ENCODE results near the gene MSI2. TPM values are rescaled to one million over a fixed set of nuclear protein-coding genes. Genes with fewer than 3 reads are reported as not detected.
A peak's percentile ranks its signal among the peaks of the same experiment; 100 is the strongest.

MSI2 gene
- total RNA-seq, 2 experiments from 2014 or later: 117 to 120 TPM

DNA sequence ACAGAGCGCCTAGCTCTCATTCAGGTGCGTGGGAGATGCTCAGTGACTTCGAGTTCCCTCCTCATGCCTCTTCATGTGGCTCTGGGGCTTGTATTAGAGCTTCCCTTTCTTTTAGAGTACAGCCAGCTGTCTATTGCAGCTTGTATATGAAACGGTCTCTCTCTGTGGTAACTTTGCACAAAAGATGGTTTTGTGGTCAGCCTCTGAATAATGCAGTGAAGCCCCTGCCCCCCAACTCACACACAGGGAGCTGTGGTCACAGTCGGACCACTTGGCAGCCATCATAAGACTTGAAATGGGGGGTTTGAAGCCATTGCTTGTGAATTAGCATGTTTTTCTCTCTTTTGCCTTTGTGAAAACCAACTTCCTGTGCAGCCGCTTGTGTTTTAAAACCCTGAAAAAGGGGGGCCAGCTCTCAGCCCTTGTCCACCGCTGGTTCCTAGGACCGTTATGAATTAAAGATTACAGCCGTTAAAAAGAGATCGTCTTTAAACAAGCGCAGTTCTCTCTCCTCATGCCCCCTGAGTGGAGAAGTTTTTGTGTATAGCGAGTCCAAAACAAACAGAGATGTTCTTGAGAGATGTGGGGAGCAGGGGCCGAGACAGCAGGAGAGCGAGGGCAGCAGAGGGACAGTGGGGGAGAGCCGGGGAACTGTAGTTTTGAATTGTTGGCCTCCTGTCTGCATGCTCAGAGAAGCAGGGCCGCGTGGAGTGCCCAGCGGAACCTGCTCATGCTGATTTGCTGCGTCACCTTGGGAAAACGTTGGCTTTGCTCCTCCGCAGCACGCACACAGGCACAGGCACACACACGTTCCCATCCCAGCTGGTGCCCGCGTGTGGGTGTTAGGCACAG, 199.0 kb downstream of the MSI2 start:
- ATAC-seq (peak; percentile 70), DNase-seq (peak; percentile 87)
- Mint-ChIP-seq H3K27ac (peak overlapping the region; percentile 96), H3K36me3 (peaks cover 16% of the 10 kb centered on the region), H3K9me3 (ENCODE audit: low read depth) (no peaks in the 10 kb centered on the region), H3K4me1 (peaks cover 75% of the 10 kb centered on the region), H3K27me3 (no peaks in the 10 kb centered on the region), H3K4me3 (peak overlapping the region; percentile 57)
- CTCF ChIA-PET: interaction anchor here (1.3 to 2.8 kb wide), 8 partner anchors 14 to 292 kb away, joined by 3 to 26 read pairs (median 4); no protein-coding TSS in a partner anchor

DNA sequence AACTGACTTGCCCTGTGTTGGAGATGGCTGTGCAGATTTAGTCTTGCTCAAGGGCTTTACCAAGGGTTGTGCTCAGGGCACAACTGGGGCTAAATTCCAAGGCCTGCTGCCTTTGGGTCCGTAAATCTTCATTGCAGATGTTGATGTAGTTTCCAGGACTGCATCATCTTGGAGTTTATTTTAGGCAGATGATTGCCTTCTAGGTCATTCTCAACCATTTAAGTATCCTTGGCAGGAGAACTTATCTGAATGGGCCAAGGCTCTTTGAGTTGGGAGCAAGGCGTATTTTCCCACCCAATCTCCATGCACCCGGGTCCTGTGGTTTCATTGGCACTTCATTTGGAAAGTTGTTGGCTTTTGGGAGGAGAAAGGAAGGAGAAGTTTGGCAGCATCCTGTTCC, 200.3 kb downstream of the MSI2 start:
- H3K4me1 Mint-ChIP-seq: peaks cover 80% of the 10 kb centered on the region
- no peak for ATAC-seq
- H3K27me3 Mint-ChIP-seq: no peaks in the 10 kb centered on the region
- no peak for DNase-seq
- H3K27ac Mint-ChIP-seq: peak overlapping the region; percentile 96
- CTCF ChIA-PET: no interaction called here
- peaks cover 16% of the 10 kb centered on the region for H3K36me3 Mint-ChIP-seq
- H3K9me3 Mint-ChIP-seq (ENCODE audit: low read depth): no peaks in the 10 kb centered on the region
- no peak overlapping the region for H3K4me3 Mint-ChIP-seq

DNA sequence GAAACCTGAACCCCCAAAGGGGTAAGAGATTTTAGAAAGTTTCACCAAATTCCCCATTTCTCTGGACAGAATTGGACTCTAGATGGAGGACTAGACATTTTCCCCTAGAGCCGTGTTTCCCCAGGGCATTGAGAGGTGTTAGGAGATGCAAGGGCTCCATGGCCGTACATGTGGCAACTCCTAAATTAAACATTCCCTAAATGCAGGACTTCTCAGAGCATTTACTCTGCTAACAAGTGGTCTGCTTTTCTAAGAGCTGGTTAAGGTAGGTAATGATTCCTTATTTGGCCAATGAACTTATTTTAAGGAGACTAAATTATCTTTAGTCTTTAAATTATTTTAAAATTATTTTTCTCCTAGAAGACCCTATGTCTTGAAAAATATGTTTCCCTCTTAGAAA, 200.9 kb downstream of the MSI2 start:
- H3K27me3 Mint-ChIP-seq: no peaks in the 10 kb centered on the region
- H3K4me1 Mint-ChIP-seq: peaks cover 82% of the 10 kb centered on the region
- H3K9me3 Mint-ChIP-seq (ENCODE audit: low read depth): no peaks in the 10 kb centered on the region
- ATAC-seq: no peak
- no peak for DNase-seq
- peaks cover 19% of the 10 kb centered on the region for H3K36me3 Mint-ChIP-seq
- CTCF ChIA-PET: no interaction called here
- H3K4me3 Mint-ChIP-seq: no peak overlapping the region
- no peak overlapping the region for H3K27ac Mint-ChIP-seq

DNA sequence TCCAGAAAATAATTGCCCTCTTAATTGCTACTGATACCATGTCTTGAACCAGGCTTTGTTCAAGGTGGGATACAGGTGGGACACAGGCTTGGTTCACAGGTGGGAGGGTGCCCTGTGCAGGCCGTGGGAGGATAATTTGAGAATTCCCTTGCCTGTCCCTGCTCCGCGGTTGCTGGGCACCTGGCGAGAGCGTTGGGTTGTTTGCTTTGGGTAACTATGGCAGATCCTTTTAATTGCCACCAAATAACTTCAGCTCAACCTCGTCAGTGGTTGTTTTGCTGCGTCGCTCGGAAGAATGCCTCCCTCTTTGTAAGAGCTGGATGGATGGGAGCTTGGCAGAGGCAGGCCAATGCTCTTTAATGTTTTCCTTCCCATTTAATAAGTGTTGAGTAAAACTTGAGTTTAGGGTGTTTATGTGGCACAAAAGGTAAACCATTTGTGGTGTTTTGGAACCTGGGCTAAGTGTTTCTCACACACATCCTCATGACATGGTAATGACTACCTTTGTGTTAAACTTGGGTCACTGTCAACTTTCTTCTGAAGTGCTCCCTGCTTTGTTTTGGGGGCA, 202.5 kb downstream of the MSI2 start:
- Mint-ChIP-seq H3K27me3 (no peaks in the 10 kb centered on the region), H3K4me1 (peaks cover 88% of the 10 kb centered on the region), H3K4me3 (no peak overlapping the region), H3K9me3 (ENCODE audit: low read depth) (no peaks in the 10 kb centered on the region), H3K27ac (peak overlapping the region; percentile 87), H3K36me3 (peaks cover 16% of the 10 kb centered on the region)
- CTCF ChIA-PET: interaction anchor here (0.7 kb wide), 1 partner anchor 215 kb away, joined by 3 read pairs; no protein-coding TSS in a partner anchor
- ATAC-seq (no peak), DNase-seq (no peak)

DNA sequence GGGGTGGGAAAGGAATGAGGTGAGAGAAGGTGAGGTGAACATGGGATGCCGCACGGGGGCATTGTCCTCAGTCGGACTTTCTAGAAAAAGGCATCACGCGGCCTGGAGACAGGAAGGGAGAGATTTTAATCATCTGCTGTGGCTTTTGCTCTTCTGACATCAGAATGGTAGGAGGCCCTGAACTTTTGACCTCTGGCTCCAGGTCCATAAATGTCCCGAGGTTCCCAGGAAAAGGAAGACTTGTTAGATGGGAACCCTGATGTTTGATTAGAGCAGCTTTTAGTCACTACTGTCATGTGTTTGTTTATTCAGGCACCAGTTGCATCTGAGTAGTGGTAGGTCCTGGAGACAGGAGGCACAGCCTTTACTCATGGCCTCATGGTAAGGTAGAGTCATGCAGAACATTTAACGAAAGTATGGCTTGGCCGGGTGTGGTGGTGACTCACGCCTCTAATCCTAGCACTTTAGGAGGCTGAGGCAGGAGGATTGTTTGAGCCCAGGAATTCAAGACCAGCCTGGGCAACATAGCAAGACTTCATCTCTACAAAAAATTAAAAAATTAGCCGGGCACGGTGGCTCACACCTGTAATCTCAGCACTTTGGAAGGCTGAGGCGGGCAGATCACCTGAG, 203.1 kb downstream of the MSI2 start:
- Mint-ChIP-seq H3K27me3 (no peaks in the 10 kb centered on the region), H3K4me1 (peaks cover 88% of the 10 kb centered on the region), H3K4me3 (no peak overlapping the region), H3K9me3 (ENCODE audit: low read depth) (no peaks in the 10 kb centered on the region), H3K36me3 (peaks cover 18% of the 10 kb centered on the region), H3K27ac (peak overlapping the region; percentile 87)
- ATAC-seq (peak; percentile 34), DNase-seq (peak; percentile 73)
- CTCF ChIA-PET: interaction anchor here (0.7 kb wide), 1 partner anchor 216 kb away, joined by 3 read pairs; no protein-coding TSS in a partner anchor

DNA sequence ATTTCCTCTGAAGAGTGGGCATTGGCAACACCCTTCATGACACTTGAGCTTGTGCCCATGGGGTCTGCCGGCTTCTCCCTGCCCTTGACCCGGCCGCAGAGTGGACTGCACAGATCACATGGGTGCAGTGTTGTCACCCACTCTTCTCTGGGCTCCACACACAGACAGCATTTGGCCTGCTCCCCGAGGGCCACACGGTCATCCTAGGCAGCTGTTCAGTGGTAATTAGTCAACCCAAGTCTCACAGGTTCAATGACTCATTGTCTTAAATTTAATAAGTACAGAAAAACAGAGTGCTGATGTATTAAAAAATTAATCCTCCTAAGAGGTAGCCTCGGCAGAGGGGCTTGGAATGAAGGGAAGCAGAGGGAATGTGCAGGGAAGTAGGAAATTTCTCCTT, 204.8 kb downstream of the MSI2 start:
- Mint-ChIP-seq H3K27ac (peak overlapping the region; percentile 80), H3K9me3 (ENCODE audit: low read depth) (no peaks in the 10 kb centered on the region), H3K27me3 (no peaks in the 10 kb centered on the region), H3K4me1 (peaks cover 72% of the 10 kb centered on the region), H3K36me3 (peaks cover 13% of the 10 kb centered on the region), H3K4me3 (no peak overlapping the region)
- DNase-seq (peak; percentile 58), ATAC-seq (peak; percentile 24)
- CTCF ChIA-PET: interaction anchor here (0.9 to 1.6 kb wide), 6 partner anchors 12 to 218 kb away, joined by 3 to 6 read pairs (median 4); no protein-coding TSS in a partner anchor

DNA sequence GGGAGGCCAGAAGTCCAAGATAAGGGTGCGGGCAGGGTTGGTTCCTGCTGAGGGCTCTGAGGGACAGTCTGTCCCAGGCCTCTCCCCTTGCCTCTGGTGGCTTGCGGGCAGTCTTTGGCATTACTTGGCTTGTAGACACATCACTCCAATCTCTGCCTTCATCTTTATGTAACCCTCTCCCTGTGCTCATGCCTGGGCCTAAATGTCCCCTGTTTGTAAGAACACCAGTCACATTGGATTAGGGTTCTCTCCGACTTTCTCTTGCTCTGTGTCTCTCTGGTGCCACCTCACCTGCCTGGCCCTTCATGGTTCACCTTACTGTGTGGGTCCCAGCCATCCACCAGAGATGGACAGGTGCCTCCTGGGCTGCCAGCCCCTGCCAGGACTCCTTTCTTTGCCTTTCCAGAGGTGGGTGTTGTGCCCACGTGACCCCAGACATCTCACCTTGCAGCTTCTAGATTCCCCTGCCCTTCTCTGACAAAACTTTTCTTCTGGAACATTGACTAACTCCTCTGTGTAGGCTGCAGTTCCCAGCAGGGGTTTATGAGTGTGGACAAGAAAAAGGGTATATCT, 205.8 kb downstream of the MSI2 start:
- no peak for ATAC-seq
- no peak overlapping the region for H3K4me3 Mint-ChIP-seq
- peaks cover 8% of the 10 kb centered on the region for H3K36me3 Mint-ChIP-seq
- H3K4me1 Mint-ChIP-seq: peaks cover 62% of the 10 kb centered on the region
- CTCF ChIA-PET: interaction anchor here (1.1 to 1.6 kb wide), 3 partner anchors 11 to 21 kb away, joined by 3 to 6 read pairs (median 4); no protein-coding TSS in a partner anchor
- no peaks in the 10 kb centered on the region for H3K9me3 Mint-ChIP-seq (ENCODE audit: low read depth)
- H3K27ac Mint-ChIP-seq: peak overlapping the region; percentile 88
- no peak for DNase-seq
- no peaks in the 10 kb centered on the region for H3K27me3 Mint-ChIP-seq

DNA sequence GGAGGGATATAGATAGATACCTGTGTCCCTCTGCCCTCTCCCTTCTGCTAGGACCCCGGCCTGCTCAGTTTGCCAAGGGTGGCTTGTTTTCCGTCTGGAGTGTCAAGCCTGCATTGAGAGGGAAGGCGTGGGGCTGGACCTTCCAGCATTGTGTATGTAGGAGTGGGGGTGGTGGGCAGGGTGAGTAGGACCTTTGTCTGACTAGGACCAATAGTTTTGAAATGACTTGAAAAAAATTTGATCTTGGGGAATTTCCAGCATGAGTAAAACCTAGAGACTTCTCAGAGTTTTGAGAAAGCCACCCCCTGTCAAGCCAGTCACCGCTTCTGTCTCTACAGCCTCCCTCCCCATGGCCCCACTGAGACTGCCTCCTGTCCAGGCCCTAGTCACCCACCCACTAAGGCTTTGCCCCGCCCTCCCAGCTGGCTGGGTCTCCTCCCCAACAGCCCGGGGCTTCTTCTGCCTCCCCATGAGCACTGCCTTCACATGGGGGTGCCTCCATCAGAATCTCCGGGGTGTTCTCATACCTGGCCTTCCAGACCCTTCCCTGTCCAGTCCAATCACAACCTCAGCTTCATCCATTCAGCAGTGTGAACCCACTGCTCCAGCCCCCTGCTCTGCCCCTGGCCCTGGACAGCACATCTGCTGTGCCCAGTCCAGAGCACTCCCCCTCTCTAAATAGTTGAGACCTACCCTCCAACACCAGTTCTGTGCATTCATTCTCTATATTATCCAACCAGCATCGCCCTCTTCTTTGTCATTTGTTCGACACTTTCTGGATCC, 207.0 kb downstream of the MSI2 start:
- Mint-ChIP-seq H3K36me3 (peaks cover 8% of the 10 kb centered on the region), H3K4me1 (peaks cover 60% of the 10 kb centered on the region), H3K9me3 (ENCODE audit: low read depth) (no peaks in the 10 kb centered on the region), H3K4me3 (no peak overlapping the region), H3K27ac (peak overlapping the region; percentile 88), H3K27me3 (no peaks in the 10 kb centered on the region)
- ATAC-seq: peak; percentile 87
- CTCF ChIA-PET: no interaction called here
- peak; percentile 88 for DNase-seq

DNA sequence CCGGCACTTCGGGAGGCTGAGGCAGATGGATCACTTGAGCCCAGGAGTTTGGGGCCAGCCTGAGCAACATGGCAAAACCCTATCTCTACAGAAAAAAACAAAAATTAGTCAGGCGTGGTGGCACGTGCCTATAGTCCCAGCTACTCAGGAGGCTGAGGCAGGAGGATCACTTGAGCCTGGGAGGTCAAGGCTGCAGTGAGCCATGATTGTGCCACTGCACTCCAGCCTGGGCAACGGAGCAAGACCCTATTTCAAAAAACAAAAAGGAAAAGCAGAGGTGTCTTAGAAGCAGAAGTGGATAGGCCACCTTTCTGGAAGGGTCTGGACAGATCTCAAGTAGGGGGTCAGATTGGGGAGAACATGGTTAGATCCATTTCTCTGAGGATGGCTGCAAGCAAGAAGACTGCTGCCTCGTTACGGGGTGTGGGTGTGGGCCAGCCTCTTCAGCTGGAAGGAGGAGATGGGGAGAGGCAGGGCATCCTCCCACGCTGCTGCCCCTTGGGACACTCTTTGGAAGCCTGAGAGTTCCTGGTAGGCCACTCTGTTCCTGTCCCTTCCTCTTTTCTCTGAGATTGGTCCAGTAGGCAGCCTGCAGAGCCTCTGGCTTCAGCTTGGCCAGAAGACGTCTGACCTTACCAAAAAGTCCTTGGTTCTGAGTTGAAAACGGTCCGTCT, 208.0 kb downstream of the MSI2 start:
- Mint-ChIP-seq H3K27me3 (no peaks in the 10 kb centered on the region), H3K9me3 (ENCODE audit: low read depth) (no peaks in the 10 kb centered on the region), H3K4me1 (peaks cover 51% of the 10 kb centered on the region), H3K4me3 (no peak overlapping the region), H3K36me3 (peaks cover 8% of the 10 kb centered on the region), H3K27ac (no peak overlapping the region)
- CTCF ChIA-PET: no interaction called here
- DNase-seq (no peak), ATAC-seq (no peak)

DNA sequence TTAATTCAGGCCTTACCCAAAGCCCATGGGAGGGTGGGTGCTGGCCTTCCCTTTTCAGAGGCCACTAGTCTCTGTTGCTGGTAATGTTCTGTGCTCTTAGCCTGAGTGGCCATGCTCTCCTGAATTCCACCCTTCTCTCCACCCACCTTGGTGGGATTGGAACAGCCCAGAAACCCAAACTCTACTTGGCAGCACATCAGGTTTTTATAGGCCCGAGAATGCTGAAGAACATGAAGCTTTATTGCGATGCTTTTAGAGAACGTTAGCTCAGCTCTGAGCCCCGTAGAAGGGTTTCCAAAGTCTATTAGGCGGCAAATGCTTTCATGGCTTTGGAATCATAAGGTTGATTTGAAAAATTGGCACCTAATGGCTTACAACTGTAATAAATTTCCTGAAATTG, 209.3 kb downstream of the MSI2 start:
- Mint-ChIP-seq H3K4me1 (peaks cover 39% of the 10 kb centered on the region), H3K27me3 (no peaks in the 10 kb centered on the region), H3K9me3 (ENCODE audit: low read depth) (no peaks in the 10 kb centered on the region), H3K4me3 (no peak overlapping the region), H3K27ac (peak overlapping the region; percentile 39), H3K36me3 (peaks cover 8% of the 10 kb centered on the region)
- CTCF ChIA-PET: no interaction called here
- ATAC-seq (no peak), DNase-seq (no peak)

DNA sequence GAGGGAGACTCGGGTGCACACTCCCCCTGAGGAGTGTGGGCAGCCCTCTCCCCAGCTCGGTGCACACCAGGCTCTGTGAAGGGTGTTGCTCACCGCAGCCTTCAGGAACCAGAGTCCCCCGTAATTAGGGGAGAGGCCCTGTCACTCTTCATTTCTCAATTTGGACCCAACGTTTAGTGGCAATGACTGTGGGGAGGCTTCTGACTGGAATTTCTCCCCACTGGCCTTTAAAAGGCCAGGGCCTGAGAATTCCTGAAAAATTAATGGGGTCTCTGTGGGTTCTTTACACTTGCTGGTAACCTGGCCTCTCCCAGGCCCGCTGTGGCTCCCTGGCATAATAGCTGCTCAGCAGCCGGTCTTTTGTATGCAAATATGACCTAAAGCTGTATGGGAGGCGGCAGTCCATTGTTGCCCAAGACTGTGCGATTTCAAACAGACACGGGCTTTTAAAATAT, 209.7 kb downstream of the MSI2 start:
- Mint-ChIP-seq H3K9me3 (ENCODE audit: low read depth) (no peaks in the 10 kb centered on the region), H3K27me3 (no peaks in the 10 kb centered on the region), H3K36me3 (peaks cover 8% of the 10 kb centered on the region), H3K4me1 (peaks cover 35% of the 10 kb centered on the region), H3K4me3 (no peak overlapping the region), H3K27ac (no peak overlapping the region)
- no peak for ATAC-seq
- DNase-seq: no peak
- CTCF ChIA-PET: no interaction called here

DNA sequence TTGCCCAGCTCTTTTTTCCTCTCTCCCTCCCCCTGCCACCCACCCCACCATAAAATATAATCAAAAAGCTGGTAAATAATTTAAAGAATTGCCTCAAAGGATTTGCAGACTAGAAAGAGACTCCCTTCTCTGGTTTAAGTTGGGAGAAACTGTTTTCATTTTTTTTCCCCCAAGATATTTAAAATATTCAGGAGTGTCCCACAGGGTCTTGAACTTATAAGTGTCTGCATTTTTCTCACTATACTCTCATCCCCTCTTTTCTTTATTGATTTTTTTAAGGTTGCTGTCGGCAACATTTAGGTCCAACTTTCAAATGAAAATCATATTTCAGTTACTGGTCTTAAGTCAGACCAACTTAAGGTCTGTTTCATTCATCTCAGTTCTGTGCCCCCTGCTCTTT, 210.2 kb downstream of the MSI2 start:
- no peaks in the 10 kb centered on the region for H3K9me3 Mint-ChIP-seq (ENCODE audit: low read depth)
- CTCF ChIA-PET: no interaction called here
- H3K4me1 Mint-ChIP-seq: peaks cover 31% of the 10 kb centered on the region
- no peak for DNase-seq
- no peaks in the 10 kb centered on the region for H3K27me3 Mint-ChIP-seq
- no peak overlapping the region for H3K4me3 Mint-ChIP-seq
- ATAC-seq: no peak
- peaks cover 8% of the 10 kb centered on the region for H3K36me3 Mint-ChIP-seq
- H3K27ac Mint-ChIP-seq: no peak overlapping the region

Measured in activated CD8-positive, alpha-beta memory T cell treated with anti-CD3 and anti-CD28 coated beads, Interleukin-2, amount 10 ng/mL, durations not matched to agents 7 days and 5 days (primary cell).